ENCODE measurements around the gene PRICKLE4. TPM values are rescaled to one million over a fixed set of nuclear protein-coding genes. Genes with fewer than 3 reads are reported as not detected.

The PRICKLE4 gene
- polyA plus RNA-seq, 1 experiment, result not detected

GRCh38 chr6:41785254-41785653, 4.7 kb downstream of the PRICKLE4 start:
- H3K27me3 ChIP-seq (ENCODE audit: control insufficient read depth, insufficient read depth, low read length), result no peaks in the 10 kb centered on the region
- CTCF ChIA-PET, result interaction anchor here (0.5 to 5.9 kb wide), 20 partner anchors 8 to 429 kb away, joined by 3 to 75 read pairs (median 8); partner anchors contain the start of genes BYSL, MED20 and TAF8
- no peak for DNase-seq (ENCODE audit: low read depth, low spot score)
- no peaks in the 10 kb centered on the region; the same call in 1 of the 2 replicates for H3K9me3 ChIP-seq (ENCODE audit: control insufficient read depth, insufficient read depth, low read length)
- POLR2A ChIA-PET, result interaction anchor here (0.6 kb wide), 1 partner anchor 24 kb away, joined by 6 read pairs; no protein-coding TSS in a partner anchor
- no peak for TF ChIP-seq CTCF (IDR thresholded peaks at IDR 0.05; ENCODE audit: low read depth, low read length)
- no peak overlapping the region for H3K27ac ChIP-seq (ENCODE audit: low read depth, low read length)
- H3K4me3 ChIP-seq (ENCODE audit: low read depth, low read length), result no peak overlapping the region

- ChIA-PET POLR2A (interaction anchor here (0.6 to 2.4 kb wide), 4 partner anchors 24 to 135 kb away, joined by 3 to 17 read pairs (median 6); partner anchors contain the start of genes BYSL and MED20), CTCF (interaction anchor here (0.8 to 5.9 kb wide), 43 partner anchors 9 to 766 kb away, joined by 3 to 75 read pairs (median 5); partner anchors contain the start of genes BYSL, MED20 and TAF8)
- no peak for DNase-seq (ENCODE audit: low read depth, low spot score)
- Histone ChIP-seq H3K27me3 (ENCODE audit: control insufficient read depth, insufficient read depth, low read length) (no peaks in the 10 kb centered on the region), H3K9me3 (ENCODE audit: control insufficient read depth, insufficient read depth, low read length) (no peaks in the 10 kb centered on the region; the same call in 1 of the 2 replicates), H3K4me3 (ENCODE audit: low read depth, low read length) (peak overlapping the region; percentile 100), H3K27ac (ENCODE audit: low read depth, low read length) (no peak overlapping the region)
- TF ChIP-seq CTCF (IDR thresholded peaks at IDR 0.05; ENCODE audit: low read depth, low read length), result no peak
Observed at GRCh38 chr6:41785689-41786450, 5.3 kb downstream of the PRICKLE4 start.

GRCh38 chr6:41786451-41787218, 6.1 kb downstream of the PRICKLE4 start:
- no peak for DNase-seq (ENCODE audit: low read depth, low spot score)
- ChIA-PET CTCF (interaction anchor here (0.5 to 5.9 kb wide), 65 partner anchors 10 to 765 kb away, joined by 3 to 75 read pairs (median 5); partner anchors contain the start of genes BYSL, MED20 and TAF8), POLR2A (interaction anchor here (0.6 to 2.4 kb wide), 6 partner anchors 25 to 155 kb away, joined by 3 to 17 read pairs (median 3); partner anchors contain the start of genes BYSL, CCND3, MED20 and USP49)
- Histone ChIP-seq H3K27ac (ENCODE audit: low read depth, low read length) (peak overlapping the region; percentile 84), H3K27me3 (ENCODE audit: control insufficient read depth, insufficient read depth, low read length) (no peaks in the 10 kb centered on the region), H3K4me3 (ENCODE audit: low read depth, low read length) (peak overlapping the region; percentile 100), H3K9me3 (ENCODE audit: control insufficient read depth, insufficient read depth, low read length) (no peaks in the 10 kb centered on the region; the same call in 1 of the 2 replicates)
- peak; percentile 54 for TF ChIP-seq CTCF (IDR thresholded peaks at IDR 0.05; ENCODE audit: low read depth, low read length)

GRCh38 chr6:41787219-41787917, 6.8 kb downstream of the PRICKLE4 start, which contains the start of gene TOMM6:
Gene TOMM6 (plus strand): TSS chr6:41787694. CDS start chr6:41787698, 4 bp downstream.
- Histone ChIP-seq H3K27ac (ENCODE audit: low read depth, low read length) (peak within 1 kb of the TSS; percentile 84), H3K4me3 (ENCODE audit: low read depth, low read length) (peak within 1 kb of the TSS; percentile 100), H3K27me3 (ENCODE audit: control insufficient read depth, insufficient read depth, low read length) (no peaks in the 10 kb centered on the region), H3K9me3 (ENCODE audit: control insufficient read depth, insufficient read depth, low read length) (no peaks in the 10 kb centered on the region; the same call in 1 of the 2 replicates)
- POLR2A ChIA-PET, result interaction anchor here (0.6 to 2.4 kb wide), 7 partner anchors 53 to 254 kb away, joined by 3 to 17 read pairs (median 3); partner anchors contain the start of genes BYSL, CCND3, MED20 and USP49
- CTCF ChIA-PET, result interaction anchor here (0.5 to 5.9 kb wide), 64 partner anchors 11 to 419 kb away, joined by 3 to 75 read pairs (median 5); partner anchors contain the start of genes BYSL, MED20 and TAF8
- peak; percentile 75 for TF ChIP-seq CTCF (IDR thresholded peaks at IDR 0.05; ENCODE audit: low read depth, low read length)
- peak; percentile 85 for DNase-seq (ENCODE audit: low read depth, low spot score)
